ENCODE measurements around the gene FTCD. TPM values are rescaled to one million over a fixed set of nuclear protein-coding genes. Genes with fewer than 3 reads are reported as not detected.
"Not testable (repeated sequence)": the region's sequence is repeated elsewhere in the genome, so short reads cannot be mapped to it uniquely, and the experiment has no call there.

The FTCD gene, protein sequence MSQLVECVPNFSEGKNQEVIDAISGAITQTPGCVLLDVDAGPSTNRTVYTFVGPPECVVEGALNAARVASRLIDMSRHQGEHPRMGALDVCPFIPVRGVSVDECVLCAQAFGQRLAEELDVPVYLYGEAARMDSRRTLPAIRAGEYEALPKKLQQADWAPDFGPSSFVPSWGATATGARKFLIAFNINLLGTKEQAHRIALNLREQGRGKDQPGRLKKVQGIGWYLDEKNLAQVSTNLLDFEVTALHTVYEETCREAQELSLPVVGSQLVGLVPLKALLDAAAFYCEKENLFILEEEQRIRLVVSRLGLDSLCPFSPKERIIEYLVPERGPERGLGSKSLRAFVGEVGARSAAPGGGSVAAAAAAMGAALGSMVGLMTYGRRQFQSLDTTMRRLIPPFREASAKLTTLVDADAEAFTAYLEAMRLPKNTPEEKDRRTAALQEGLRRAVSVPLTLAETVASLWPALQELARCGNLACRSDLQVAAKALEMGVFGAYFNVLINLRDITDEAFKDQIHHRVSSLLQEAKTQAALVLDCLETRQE
- polyA plus RNA-seq (2013, experiment 1 of 2; ENCODE audit: insufficient read length): 1.3 TPM
- polyA plus RNA-seq (2013, experiment 2 of 2; ENCODE audit: insufficient read length): 1.3 TPM

- no peak for DNase-seq
Measured at GRCh38 chr21:46155514-46156377, at the start of gene FTCD. Gene FTCD (minus strand): TSS chr21:46155579. CDS start chr21:46155523, 56 bp downstream.

DNA sequence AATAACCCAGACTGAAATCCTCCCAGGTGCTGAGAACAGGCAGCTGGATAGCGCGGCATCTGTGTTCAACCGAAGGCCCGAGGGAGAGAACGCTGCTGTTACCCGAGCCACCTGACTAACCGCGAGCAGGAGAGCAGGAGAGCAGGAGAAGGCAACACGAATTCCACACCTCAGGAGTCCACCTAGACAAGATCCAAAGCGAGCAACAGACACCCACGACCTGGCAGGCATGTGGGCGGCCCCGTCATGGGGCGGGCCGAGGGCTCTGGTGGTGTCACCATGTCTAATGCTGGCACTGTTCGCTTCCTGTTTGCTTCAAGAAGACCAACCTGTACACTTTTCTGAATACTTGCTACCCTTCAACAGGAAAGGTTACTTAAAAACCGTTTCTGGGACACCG lies 49.8 kb upstream of the FTCD start:
- DNase-seq: no peak

GRCh38 chr21:46203203-46203600 lies 47.8 kb upstream of the FTCD start:
- DNase-seq: no peak

GRCh38 chr21:46202592-46203202 lies 47.3 kb upstream of the FTCD start:
- DNase-seq: no peak

GRCh38 chr21:46200877-46201803 lies 45.8 kb upstream of the FTCD start:
- not testable (repeated sequence) for DNase-seq

GRCh38 chr21:46199436-46200373 lies 44.3 kb upstream of the FTCD start:
- no peak for DNase-seq

DNA sequence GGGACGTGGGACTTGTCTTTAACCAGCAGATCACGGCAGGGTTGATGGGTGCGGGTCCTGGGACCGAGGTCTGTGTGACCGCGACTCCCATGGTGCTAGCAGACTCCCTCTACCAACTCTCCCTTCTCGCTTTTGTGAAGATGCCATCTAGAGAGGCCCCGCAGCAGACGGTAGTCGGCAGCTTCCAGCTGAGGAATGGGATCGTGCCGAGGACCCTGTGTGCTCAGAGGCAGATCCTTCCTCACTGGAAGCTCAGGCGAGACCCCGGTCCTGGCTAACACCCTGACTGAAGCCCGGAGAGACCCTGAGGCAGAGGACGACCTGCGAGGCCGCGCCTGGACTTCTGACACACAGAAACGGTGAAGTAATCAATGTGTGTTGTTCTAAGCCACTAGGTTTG lies 41.4 kb upstream of the FTCD start:
- DNase-seq: no peak

- DNase-seq: no peak
Measured at GRCh38 chr21:46195595-46196195, 40.3 kb upstream of the FTCD start.

- no peak for DNase-seq
Measured at GRCh38 chr21:46194374-46195334, 39.3 kb upstream of the FTCD start.

GRCh38 chr21:46193829-46194373 lies 38.5 kb upstream of the FTCD start:
- DNase-seq: no peak

DNA sequence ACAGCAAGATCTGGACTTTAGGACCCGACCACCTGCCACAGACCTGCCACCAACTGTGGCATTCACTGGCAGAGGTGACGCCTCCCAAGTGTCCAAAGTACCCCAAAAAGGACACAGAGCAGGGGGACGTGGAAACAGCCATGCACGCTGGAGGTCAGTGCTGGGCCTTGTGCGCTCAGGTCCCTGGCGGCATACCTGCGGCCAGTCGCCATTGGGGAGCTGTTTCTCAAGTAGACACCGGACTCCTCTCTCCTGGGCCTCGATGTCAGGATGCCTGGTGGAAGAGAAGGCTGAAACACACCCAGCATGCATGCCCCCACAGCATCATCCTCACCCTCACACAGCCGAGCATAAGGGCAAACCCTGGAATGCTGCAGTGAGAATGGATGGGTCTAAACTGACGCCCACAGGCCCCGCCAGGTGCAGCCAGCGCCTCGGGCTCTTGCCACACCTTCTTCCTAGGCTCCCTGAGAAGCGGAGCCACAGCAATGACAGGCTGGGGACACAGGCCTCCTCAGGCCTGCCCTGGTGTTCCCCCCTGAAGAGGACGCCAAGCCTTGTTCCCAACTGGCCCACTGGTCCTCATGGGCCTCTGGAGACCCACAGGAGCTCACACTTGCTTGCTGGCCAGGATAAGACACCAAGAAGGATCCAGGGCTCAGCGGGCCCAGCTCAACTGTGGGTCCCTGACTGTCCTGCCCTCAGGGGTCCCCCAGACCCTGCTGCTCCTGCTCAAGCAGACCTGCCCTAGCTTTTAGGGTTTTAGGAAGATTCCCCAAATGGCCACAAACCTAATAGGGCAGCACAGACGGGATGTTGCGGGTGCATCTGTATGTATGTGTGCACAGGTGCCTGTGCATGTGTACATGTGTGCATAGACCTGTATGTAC lies 36.6 kb upstream of the FTCD start:
- no peak for DNase-seq

DNA sequence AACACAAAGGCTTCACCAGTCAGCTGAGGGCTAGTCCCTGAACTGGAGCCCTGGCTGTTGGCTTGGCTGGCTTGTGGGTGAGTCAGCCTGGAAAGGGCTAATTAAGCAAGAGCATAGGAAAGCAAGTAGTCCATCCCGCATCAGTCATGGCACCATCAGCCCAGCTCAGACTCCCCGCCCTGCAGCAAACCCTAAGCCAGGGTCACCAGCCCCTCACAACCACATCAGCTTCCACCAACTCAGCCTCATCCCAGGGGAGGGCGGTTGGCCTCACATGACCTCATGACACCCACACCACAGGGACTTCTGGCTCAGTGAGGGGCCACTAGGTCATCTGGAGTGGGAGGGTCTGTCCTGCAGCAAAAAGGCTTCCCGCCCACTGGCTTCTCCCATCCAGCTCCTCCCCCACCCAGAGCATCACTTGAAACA lies 35.9 kb upstream of the FTCD start:
- peak; percentile 56 for DNase-seq

DNA sequence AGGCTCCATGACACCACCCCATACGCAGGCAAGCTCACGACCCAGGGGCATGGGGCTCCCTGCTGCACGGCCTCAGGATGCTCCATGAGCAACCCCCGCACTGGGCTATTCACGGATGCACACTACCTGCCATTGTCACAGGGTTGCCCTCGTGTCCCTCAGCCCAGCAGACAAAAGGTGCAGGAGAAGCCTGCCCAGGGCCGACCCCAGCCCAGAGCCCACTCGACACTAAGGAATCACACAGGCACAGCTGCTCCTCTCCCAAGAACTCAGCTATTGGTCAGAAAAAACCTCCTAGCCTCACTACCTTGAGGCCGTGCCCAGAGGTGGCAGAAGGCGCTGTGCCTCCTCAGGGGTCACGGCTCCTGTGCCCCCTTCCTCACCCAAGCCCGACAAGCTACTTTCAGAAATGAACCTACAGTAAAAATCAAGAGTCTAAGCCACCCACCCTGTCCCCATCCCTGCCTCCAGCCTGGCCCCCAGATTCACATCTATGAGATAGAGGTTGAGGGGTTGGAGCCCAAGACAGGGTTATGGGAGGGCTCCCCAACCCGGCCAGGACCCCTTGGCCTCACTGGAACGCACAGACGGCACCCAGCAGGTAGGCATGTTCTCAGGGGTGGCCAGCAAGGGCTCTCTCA lies 35.2 kb upstream of the FTCD start:
- DNase-seq: no peak

DNA sequence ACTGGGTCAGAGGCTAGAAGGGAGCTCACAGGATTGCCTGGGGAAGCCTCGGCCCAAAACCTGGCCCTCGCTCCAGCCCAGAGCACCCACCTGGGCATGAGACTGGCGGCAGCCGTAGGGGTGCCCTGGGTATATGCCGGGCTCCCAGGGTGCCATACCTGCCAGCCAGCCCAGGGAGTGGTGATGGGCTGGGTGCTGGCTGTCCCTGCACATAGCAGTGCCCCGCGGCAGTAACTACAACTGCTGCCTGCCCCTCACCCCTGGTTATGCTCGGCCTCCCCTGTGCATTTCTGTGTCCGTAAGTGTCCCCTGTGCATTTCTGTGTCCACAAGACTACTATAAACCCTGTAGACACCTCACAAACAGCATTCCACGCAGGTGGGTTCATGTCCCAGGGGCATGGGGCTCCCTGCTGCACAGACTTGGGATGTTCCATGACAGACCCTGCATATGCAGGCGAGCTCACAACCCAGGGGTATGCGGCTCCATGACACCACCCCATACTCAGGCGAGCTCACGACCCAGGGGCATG lies 34.6 kb upstream of the FTCD start:
- DNase-seq: no peak

- peak; percentile 50 for DNase-seq
Measured at GRCh38 chr21:46189213-46189958, 34.0 kb upstream of the FTCD start.
